GM19467 (cell line): ENCODE results near the gene NEK11.
A peak's percentile ranks its signal among the peaks of the same experiment; 100 is the strongest.

ENCODE experiments used
- ATAC-seq: cut with Tn5 transposase; IDR thresholded peaks from one replicate; pipeline ENCODE4 v1.9.1; 2021; ENCODE audit warnings: mild to moderate bottlenecking, moderate library complexity; ENCODE audit not compliant: unreplicated experiment

The NEK11 gene

DNA sequence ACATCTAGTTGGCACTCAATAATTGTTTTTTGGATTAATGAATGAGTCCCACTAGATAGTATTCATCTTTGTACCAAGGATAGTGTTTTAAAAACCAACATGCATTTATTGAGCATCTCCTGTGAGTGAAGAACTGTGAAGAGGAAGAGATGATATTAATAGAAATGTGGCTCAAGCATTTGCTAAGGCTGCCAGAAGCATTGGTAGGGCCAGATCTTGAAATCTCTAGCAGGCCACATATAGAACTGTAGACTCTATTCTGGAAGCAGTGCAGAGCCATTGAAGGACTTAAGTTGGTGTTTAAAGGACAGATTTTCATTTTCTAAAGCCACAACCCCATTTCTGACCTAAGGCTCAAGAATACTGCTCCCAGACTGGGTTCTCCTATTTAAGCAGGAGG is 99.0 kb downstream of the NEK11 start:
- no peak for ATAC-seq

DNA sequence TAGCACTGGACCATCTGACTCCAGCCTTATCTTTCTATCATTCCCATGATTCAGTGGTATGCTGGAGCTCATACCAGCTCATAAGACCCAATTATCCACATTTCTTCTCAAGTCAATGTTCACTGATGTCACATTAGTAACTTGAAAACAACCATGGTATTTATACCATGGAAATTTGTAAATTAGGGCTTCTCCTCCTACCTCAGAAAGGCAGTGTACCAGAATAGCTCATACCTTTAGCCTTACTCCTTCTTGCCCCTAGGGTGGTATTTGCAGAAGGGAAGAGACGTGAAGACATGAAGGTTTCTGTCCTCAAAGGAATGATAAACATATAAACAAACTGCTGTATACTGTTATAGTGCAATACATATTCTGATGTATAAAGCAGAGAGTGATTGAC is 114.2 kb downstream of the NEK11 start:
- no peak for ATAC-seq

DNA sequence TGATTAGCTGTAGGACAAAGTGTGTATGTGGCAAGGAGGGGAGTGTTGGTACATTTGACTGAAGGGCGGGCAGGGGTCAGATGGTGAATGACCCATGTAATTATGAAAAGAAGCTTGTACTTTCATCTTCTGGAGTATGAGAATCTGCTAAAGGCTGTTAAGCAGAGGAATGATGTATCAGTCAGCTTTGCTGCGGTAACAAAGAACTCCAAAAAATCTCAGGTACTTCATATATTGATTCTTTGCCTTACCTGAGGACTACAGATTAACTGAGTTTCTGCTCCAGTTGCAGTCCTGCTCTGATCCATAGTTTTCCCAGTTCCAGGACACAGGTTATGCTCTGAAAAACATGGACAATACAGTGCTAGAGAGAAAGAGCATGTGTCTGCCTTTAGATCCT is 115.1 kb downstream of the NEK11 start:
- ATAC-seq = no peak

DNA sequence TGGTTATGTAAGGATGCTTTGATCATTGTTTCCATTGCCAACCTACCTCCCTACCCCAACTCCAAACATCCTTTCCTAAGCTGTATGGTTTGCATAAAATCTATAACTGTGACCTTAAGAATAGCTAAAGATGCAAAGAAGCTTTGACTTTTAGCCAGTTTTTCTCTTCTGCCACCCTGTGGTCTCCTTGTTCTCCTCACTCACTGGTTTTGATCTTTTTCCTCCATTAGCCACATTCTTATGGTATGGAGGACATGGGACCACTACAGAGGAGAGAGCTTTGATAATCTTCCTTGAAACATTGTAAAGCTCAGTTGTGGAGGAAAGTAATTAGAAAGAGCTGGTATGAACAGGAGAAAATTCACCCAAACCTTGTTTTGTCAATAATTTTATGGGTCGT is 115.9 kb downstream of the NEK11 start:
- no peak for ATAC-seq

DNA sequence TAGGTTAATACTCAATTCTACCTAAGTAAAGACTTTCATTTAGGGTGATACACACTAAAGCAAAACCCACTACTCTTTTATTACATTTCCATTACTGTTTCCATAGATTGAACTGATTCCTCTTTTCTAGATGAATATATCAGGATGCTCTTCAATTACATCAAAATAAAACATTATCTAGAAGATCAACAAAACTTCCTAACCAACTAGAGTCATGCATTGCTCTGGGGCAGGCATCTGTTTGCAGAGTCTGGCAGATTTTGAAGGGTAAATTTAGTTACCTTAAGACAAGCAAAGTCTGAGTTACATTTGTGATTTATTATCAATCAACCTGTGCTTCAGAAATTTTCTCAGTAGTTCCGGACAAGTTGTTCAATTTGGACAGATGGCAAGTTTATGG is 117.1 kb downstream of the NEK11 start:
- ATAC-seq = no peak

DNA sequence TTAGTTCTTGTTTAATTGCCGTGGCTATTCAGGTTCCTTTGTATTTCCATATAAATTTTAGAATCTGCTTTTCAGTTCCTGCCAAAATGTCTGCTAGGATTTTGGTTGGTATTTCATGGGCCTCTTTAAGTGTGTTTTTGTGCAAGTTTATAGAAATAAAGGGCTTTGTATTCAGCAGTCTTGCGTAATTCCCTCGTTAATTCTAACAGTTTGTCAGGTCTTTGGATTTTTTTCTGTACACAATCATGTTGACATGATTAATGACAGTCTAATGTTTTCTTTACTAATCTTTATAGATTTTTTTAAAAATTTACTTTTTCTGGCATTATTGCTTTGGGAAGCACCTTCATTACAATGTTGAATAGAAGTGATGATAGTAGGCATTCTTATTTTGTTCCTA is 120.9 kb downstream of the NEK11 start:
- ATAC-seq = no peak

DNA sequence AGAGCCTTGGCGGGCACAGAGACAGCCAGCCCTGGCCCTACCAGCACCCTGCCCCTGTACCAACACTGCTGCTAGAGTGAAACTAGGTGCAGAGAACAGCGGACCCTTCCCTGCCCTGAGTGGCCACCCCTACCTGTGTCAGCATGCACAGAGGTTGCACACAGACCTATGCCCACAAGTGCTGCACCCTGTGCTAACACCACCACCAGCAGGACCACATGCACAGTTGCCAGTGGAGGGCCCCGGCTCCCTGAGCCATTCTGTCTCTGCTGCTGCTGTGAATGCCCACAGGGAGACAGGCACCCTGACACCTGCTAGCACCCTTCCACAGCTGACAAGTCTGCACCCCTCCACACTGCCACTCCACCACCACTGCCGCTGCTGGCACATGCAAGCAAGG is 131.8 kb downstream of the NEK11 start:
- no peak for ATAC-seq

DNA sequence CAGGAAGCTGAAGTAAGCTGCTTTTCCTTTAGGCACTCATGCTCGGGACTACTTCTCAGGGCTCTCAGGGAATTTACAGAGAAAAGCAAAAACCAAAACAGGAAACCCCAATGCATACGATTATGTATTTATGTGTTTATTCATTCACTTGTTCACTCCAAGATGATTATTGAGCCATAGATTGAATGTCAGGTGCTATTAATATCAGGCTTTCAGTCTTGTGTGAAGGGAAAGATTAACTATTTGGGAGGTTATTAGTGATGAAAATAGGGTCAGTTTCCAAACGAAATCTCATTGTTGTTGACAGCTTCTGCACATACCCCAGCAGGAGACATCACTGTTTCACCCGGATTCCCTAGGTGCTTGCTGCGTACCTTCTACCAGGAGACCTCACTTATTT is 135.8 kb downstream of the NEK11 start:
- no peak for ATAC-seq

DNA sequence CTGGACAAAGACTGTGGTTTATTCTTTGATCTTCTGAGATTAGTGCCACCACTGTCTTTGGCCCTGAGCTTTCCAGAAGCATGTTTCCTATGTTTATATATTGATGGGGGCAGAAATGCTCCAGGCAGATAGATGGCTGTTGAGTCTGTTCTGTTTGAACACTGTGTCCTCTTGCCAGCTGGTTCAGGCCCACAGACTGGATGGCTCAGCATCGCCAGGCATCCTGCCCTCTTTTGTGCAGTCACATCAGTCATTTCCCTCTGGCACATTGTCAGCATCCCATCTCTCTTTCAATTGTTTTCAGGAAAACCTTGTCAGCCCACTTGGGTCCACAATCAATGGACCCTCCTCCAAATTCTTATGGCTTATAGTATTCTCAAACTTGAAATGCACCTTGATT is 141.2 kb downstream of the NEK11 start:
- no peak for ATAC-seq

DNA sequence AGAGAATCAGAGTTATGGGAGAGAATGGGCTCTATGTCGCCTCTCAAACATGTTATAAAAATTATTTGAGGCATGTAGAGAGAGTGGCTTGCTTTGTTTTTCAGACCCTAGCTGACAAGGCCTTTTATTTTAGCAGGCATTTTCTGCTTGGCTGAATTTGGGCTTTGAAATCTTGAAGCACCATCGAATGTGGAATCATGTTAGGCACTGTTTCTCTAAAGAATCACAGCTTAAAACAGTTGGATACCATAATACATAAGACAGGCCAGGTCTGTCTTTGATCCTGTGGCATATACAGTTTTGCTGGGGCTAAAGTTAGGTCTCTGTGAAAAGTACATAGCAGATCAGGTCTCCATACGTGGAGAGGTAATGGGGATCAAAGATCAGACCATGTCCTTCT is 142.7 kb downstream of the NEK11 start:
- ATAC-seq = no peak

DNA sequence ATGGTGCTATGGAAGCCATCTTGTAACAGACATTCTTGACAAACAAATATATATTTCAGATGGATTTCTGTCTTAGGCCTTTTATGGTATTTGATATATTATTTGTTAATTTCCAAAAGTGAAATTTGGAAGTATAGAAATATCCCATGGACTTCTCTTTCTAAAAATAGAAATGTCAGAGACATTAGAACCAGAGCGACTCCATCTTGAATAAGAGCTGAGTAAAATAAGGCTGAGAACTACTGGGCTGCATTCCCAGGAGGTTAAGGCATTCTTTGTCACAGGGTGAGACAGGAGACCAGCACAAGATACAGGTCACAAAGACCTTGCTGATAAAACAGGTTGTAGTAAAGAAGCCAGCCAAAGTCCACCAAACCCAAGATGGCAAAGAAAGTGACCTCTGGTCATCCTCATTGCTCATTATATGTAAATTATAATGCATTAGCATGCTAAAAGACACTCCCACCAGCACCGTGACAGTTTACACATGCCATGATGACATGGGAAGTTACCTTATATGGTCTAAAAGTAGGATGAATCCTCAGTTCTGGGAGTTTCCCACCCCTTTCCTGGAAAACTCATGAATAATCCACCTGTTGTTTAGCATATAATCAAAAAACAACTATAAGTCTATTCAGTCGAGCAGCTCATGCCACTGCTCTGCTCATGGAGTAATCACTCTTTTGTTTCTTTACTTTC is 146.0 kb downstream of the NEK11 start:
- no peak for ATAC-seq

DNA sequence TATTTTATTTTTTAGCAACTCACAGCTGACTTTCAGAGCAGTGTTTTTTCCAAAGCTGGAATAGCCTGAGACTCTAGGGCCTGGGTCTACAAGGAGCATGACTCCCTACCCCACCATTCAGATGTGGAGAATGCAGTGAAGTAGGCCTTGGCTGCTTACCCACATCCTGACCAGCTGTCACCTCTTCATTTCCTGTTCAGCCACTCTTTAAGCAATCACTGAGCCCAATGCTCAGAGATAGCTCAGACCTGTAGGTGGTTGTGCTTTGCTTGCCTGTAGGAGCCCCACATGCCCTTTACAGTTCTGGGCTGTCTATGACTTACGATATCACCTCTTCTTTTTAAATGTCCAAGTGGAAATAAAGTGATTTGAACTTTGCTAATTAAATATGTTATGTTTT is 148.1 kb downstream of the NEK11 start:
- peak; percentile 92 for ATAC-seq

DNA sequence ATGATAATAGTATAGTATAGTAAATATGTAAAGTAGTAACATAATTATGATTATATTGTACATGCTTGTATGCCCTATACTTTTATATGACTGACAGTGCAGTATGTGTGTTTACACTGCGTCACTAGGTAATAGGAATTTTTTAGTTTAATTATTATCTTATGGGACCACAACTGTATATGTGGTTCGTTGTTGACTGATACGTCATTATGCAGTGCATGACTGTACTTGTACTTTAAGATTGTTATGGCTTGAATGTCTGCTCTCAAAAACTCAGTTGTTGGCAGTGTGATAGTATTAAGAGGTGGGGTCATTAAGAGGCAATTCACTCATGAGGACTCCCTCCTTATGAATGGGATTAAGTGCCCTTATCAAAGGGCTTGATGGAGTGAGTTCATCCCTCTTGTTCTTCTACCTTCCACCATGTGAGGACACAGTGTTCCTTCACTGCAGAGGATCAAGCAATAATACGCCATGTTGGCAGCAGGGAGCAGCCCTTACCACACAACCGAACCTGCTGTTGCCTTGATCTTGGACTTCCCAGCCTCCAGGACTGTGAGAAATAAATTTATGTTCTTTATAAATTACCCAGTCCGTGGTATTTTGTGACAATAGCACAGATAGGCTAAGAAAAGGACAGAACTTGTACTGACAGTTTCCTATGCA is 152.2 kb downstream of the NEK11 start:
- ATAC-seq = no peak

DNA sequence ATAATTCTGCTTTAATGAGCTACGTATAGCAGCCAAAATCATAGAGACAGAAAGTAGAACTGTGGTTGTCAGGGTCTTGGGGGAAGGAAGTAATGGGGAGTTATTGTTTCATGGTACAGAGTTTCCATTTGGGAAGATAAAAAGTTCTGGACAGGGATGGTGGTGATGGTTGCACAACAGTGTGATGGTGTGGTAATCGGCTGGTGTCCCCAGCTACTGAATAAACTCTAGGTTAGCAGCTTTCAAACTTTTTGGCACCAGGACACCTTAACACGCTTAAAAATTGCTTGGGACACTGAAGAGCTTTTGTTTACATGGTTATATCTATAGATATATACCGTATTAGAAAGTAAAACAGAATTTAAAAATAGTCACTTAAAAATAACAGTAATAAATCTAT is 166.0 kb downstream of the NEK11 start:
- no peak for ATAC-seq

DNA sequence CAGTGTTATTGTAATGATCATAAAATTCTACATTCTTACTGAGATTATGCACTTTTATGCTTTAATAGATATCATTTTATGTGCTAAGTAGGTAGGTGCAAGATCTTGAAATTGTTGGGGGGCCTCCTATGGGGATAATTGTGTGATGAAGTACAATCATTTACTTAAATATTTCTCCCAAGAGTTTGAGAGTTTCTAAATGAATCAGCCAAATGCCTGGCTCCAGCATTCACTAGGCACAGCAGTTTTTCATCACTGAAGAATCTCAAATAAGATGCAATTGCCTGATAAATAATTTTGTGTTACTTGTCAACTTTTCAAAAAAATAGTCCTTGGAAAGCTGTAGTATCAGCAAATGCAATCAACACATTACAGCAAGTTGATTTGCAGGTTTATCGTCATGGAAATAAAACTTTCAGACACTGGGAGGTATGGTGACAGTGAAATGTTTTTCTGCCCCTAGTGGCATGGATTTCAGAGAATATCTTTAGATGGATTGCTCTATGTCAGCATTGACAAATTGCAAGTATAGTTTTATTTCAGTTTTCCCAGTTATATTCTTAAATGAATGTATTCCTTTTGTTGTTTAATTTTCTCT is 167.1 kb downstream of the NEK11 start:
- ATAC-seq = no peak

DNA sequence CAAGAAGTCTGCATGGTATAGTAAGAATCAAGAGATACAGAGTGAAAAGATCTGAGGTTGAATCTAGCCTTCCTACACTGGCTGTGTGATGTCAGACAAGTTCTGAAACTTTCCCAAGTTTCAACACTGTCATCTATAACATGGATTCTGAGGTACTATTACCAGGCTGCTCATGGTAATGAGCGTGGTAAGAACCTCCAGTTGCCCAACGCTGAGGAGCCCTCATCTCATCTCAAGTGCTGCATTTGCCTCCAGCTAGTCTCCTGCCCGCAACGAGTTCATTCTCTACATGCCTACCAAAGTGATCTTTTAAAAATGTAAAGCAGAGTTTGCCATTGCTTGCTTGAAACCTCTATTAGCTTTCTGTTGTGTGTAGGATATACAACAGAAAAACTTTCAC is 168.1 kb downstream of the NEK11 start:
- ATAC-seq = no peak

DNA sequence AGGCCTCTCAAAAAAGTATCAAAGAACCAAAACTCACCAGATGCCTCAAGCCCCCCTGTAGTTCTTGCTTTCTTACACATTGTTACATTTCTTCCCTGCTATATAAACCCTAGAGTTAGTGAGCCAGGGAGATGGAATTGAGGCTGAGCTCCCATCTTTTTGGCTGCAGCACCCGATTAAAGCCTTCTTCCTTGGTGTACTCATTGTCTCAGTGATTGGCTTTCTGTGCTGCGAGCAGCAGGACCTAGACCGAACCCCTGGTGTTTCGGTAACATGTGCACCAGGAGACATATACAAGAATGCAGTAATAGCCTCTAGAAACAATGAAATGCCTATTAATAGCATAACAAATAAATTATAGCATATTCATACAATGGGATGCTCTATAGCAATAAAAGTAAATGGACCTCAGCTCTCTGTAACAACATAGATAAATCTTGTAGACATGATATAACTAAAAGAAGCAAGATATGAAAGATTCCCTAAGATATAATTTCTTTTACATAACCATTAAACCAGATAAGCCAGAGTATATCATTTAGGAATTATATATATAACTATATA is 174.0 kb downstream of the NEK11 start:
- no peak for ATAC-seq

DNA sequence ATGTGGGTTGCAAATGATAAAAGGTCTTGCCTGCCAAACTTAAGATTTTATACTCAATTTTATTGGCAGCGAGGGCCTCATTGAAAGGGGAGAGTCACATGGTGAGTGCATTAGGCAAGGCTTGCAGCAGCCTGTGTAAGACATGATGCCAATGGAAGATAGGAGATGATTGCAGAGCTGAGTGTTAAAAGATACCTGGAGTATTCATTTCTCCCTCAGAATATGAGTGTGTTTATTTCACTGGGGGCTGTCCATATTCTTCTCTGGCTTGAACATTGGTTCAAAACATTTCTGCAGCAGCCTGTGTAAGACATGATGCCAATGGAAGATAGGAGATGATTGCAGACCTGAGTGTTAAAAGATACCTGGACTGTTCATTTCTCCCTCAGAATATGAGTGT is 189.7 kb downstream of the NEK11 start:
- no peak for ATAC-seq

DNA sequence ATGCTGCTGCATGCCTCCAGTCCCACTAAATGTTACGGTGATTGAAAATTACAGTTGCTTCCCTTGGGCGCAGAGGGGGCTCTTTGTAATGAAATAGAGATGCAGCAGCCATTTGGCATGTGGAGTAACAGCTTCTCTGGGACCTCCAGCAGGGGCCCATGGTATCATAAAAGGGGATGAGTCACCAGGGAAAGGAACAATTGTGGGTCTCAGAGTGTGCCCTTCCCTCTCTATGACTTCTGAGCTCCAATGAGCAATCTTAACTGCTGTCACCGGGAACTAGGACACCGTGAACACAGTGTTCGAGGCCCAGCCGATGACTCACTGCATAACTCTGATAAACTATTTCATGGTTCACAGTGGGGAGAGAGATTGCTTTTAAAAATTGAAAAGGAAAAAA is 190.1 kb downstream of the NEK11 start:
- ATAC-seq = no peak

DNA sequence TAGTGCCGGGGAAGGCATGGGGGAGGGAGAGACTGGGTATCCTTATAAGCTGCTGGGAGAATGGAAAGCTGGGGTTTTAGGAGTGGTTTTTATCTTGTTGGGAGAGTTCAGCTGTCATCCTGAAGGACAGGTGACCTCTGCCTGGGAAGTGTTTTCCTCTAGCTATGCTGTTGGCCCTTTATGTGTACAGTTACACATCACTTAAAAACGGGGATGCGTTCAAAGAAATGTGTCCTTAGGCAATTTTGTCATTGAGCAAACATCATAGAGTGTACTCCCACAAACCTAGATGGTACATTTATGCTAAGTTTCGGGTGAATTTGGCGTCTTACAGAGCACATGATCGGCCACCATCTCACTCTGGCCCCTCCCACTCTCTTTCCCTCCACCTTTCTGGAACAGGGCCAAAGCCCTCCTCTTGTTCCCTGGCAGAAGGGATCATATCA is 190.6 kb downstream of the NEK11 start:
- no peak for ATAC-seq

DNA sequence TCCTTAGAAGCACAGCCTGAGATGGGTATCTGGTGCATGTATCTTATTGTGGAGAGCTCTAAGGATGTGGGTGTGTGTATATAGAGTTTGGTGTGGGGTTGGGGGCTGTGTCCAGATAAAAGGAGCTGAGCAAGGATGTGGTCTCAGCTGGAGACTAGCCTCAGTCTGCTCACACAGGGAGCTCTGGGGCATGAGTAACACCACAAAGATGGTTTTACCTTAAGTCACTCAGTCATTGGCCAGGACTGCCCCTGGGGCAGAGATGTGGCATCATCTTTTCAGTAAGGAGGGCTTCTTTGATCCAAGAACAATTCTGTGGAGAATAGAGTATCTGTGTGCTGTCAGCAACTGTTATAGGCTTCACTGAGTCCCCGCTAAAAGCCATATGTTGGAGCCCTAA is 191.5 kb downstream of the NEK11 start:
- ATAC-seq = no peak

DNA sequence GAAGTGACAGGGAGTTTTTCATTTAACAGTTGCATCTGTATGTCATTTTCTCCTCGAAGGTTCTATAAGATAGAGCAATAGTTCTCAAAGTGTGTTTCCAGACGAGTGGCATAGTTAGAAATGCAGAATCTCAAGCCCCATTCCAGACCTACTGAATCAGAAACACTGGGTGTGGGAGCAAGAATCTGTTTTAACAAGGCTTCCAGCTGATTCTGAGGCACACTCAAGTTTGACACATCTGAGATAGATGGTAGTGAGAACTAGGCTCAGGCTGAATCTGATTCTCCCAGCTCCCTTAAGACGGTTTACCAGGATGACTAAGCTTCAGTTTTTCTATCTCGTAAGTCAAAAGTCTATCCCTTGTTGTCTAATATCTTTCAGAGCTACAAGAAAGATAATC is 195.1 kb downstream of the NEK11 start:
- ATAC-seq = no peak
